HG03280 (cell line): ENCODE measurements around the gene LINC00305.

Experiments used
- ATAC-seq: cut with Tn5 transposase; IDR thresholded peaks from one replicate; pipeline ENCODE4 v1.9.1; 2021; ENCODE audit warnings: mild to moderate bottlenecking, moderate library complexity; ENCODE audit not compliant: unreplicated experiment

LINC00305 gene

GRCh38 chr18:64148988-64149387 is at the start of gene LINC00305:
Gene LINC00305, minus strand, starts transcription at chr18:64149088.
- no peak for ATAC-seq

- no peak for ATAC-seq
Measured at GRCh38 chr18:64191069-64191468, 42.2 kb upstream of the LINC00305 start.

GRCh38 chr18:64185987-64186386 is 37.1 kb upstream of the LINC00305 start:
- no peak for ATAC-seq

GRCh38 chr18:64183665-64184064 is 34.8 kb upstream of the LINC00305 start:
- no peak for ATAC-seq

GRCh38 chr18:64180617-64181016 is 31.7 kb upstream of the LINC00305 start:
- no peak for ATAC-seq

GRCh38 chr18:64180171-64180570 is 31.3 kb upstream of the LINC00305 start:
- ATAC-seq: no peak

- ATAC-seq: no peak
Measured at GRCh38 chr18:64179556-64180080, 30.7 kb upstream of the LINC00305 start.

- ATAC-seq: no peak
Measured at GRCh38 chr18:64178860-64179259, 30.0 kb upstream of the LINC00305 start.

- no peak for ATAC-seq
Measured at GRCh38 chr18:64175432-64175831, 26.5 kb upstream of the LINC00305 start.

- no peak for ATAC-seq
Measured at GRCh38 chr18:64171576-64171975, 22.7 kb upstream of the LINC00305 start.

GRCh38 chr18:64167408-64167925 is 18.6 kb upstream of the LINC00305 start:
- no peak for ATAC-seq

GRCh38 chr18:64165906-64166305 is 17.0 kb upstream of the LINC00305 start:
- ATAC-seq: no peak

- ATAC-seq: no peak
Measured at GRCh38 chr18:64164883-64165282, 16.0 kb upstream of the LINC00305 start.

- no peak for ATAC-seq
Measured at GRCh38 chr18:64149916-64150438, 1.1 kb upstream of the LINC00305 start.

GRCh38 chr18:64142904-64143303 is 6.0 kb downstream of the LINC00305 start:
- ATAC-seq: no peak

GRCh38 chr18:64137914-64138313 is 11.0 kb downstream of the LINC00305 start:
- no peak for ATAC-seq

GRCh38 chr18:64134044-64134747 is 14.7 kb downstream of the LINC00305 start:
- ATAC-seq: no peak

GRCh38 chr18:64132871-64133270 is 16.0 kb downstream of the LINC00305 start:
- ATAC-seq: no peak

- ATAC-seq: no peak
Measured at GRCh38 chr18:64131314-64131713, 17.6 kb downstream of the LINC00305 start.

- ATAC-seq: no peak
Measured at GRCh38 chr18:64127172-64127571, 21.7 kb downstream of the LINC00305 start.

GRCh38 chr18:64119916-64120315 is 29.0 kb downstream of the LINC00305 start:
- no peak for ATAC-seq

- ATAC-seq: no peak
Measured at GRCh38 chr18:64118406-64118805, 30.5 kb downstream of the LINC00305 start.
